ENCODE results near the gene GSTT4.
"Not testable (repeated sequence)": the region's sequence is repeated elsewhere in the genome, so short reads cannot be mapped to it uniquely, and the experiment has no call there.

The GSTT4 gene

GRCh38 chr22:23952794-23953405 lies 52.4 kb downstream of the GSTT4 start:
- not testable (repeated sequence) for DNase-seq (ENCODE audit: low read depth)

GRCh38 chr22:23951383-23951782 lies 53.9 kb downstream of the GSTT4 start:
- not testable (repeated sequence) for DNase-seq (ENCODE audit: low read depth)

- not testable (repeated sequence) for DNase-seq (ENCODE audit: low read depth)
Observed at GRCh38 chr22:23949764-23950163, 55.5 kb downstream of the GSTT4 start.
